Stomach (tissue), 9 donors: ENCODE data around the gene CDC42. TPM values are rescaled to one million over a fixed set of nuclear protein-coding genes. Genes with fewer than 3 reads are reported as not detected.
"Not testable (repeated sequence)": the region's sequence is repeated elsewhere in the genome, so short reads cannot be mapped to it uniquely, and the experiment has no call there.

Source experiments
- DNase-seq, 2 donors: peaks; one replicate each; pipeline versions ENCODE4 v3.0.0 to v3.0.0-alpha.2; 2013 to 2019
- H3K27ac ChIP-seq, 5 donors: fragments of 200-600 bp in 4 of 5; sonication (generic) in 4 of 5; one replicate each; pipeline ENCODE4 v1.5.1; 2013 to 2019; ENCODE audit warnings: mild to moderate bottlenecking in 1 of 5, moderate library complexity in 1 of 5
- H3K27me3 ChIP-seq, 3 donors: fragments of 200-600 bp; sonication (generic); one replicate each; pipeline ENCODE4 v1.5.1; 2017 to 2019; ENCODE audit warnings: mixed run types in 1 of 3
- H3K36me3 ChIP-seq, 4 donors: fragments of 200-600 bp; sonication (generic); 1 replicate in 3 of 4; 2 replicates in 1 of 4; pipeline ENCODE4 v1.5.1; 2016 to 2019
- H3K4me1 ChIP-seq, 4 donors: fragments of 200-600 bp; sonication (generic); one replicate each; pipeline ENCODE4 v1.5.1; 2016 to 2019
- H3K4me3 ChIP-seq, 4 donors: fragments of 200-600 bp; sonication (generic) in 3 of 4; one replicate each; pipeline ENCODE4 v1.5.1; 2016 to 2019; ENCODE audit warnings: mild to moderate bottlenecking in 1 of 4
- H3K9me3 ChIP-seq, 4 donors: fragments of 200-600 bp; sonication (generic); one replicate each; pipeline ENCODE4 v1.5.1; 2016 to 2019
- CTCF ChIP-seq, 7 experiments: fragments of 450-650 bp in 4 of 7; fragments of 200-600 bp in 3 of 7; sonication (generic) in 3 of 7; IDR thresholded peaks; one replicate each; pipeline ENCODE4 v1.5.1; 2016 to 2019; ENCODE audit warnings: antibody characterized with exemption in 7 of 7, control low read depth in 2 of 7, mild to moderate bottlenecking in 1 of 7
- EP300 ChIP-seq: sonication (generic); formaldehyde crosslinking; IDR thresholded peaks from one replicate; pipeline ENCODE4 v1.6.1; 2017; ENCODE audit warnings: antibody characterized with exemption
- POLR2A ChIP-seq, 4 donors: fragments of 450-650 bp; IDR thresholded peaks; one replicate each; pipeline ENCODE4 v1.6.1; 2016; ENCODE audit warnings: antibody characterized with exemption in 4 of 4, control low read depth in 2 of 4, mild to moderate bottlenecking in 1 of 4, moderate library complexity in 1 of 4
- POLR2AphosphoS5 ChIP-seq, 3 donors: sonication (generic); formaldehyde crosslinking; IDR thresholded peaks; one replicate each; pipeline ENCODE4 v1.6.1; 2016; ENCODE audit warnings: antibody characterized with exemption in 3 of 3
- WGBS, 5 donors: extraction: QIAGEN DNeasy Blood & Tissue Kit in 3 of 5; methylation state at CpG; one replicate each; pipeline versions ENCODE4 v1.1.5 to v1.1.7; 2013 to 2018; 5-methylcytosine and 5-hydroxymethylcytosine counted together
- intact Hi-C: fragments of 100-400 bp; cut with DNase I; formaldehyde crosslinking; loops from one replicate; pipeline ENCODE4 v1.15.1; 2023; ENCODE audit warnings: low total_unique reads
- polyA plus RNA-seq, 3 donors: library from polyadenylated mRNA; stranded (reverse); fragments of 200-250 nt; gene quantifications; one replicate each; pipeline ENCODE4 v1.2.3, GENCODE V29; 2013
- total RNA-seq, 5 donors: library from RNA; depleted of rRNA; stranded (reverse); fragments of >200 nt; gene quantifications; one replicate each; pipeline versions ENCODE4 v1.1.0 to v1.2.3, GENCODE V29; 2014 to 2016
- donor health status: healthy with polysubstance abuse.
- donor health status: Bipolar disorder and iron deficiency.
- donor health status: healthy.

The CDC42 gene
- total and polyA plus RNA-seq, 8 donors, result 72.4 to 425 (median 122) TPM

GRCh38 chr1:22080191-22080590, 27.7 kb downstream of the CDC42 start:
- 72 to 90% (median 82%) methylated on average over 2 of the region's 2 CpGs for WGBS, 5 donors
- TF ChIP-seq POLR2A (IDR thresholded peaks at IDR 0.05), result no peak
- TF ChIP-seq POLR2AphosphoS5 (IDR thresholded peaks at IDR 0.05), result no peak

GRCh38 chr1:22088331-22088730, 35.8 kb downstream of the CDC42 start:
- Histone ChIP-seq H3K4me3 (no peak overlapping the region), H3K9me3 (no peaks in the 10 kb centered on the region), H3K4me1 (peaks cover 35 to 85% (median 60%) of the 10 kb centered on the region in 4 donors), H3K27me3 (no peaks in the 10 kb centered on the region), H3K36me3 (peaks cover 22 to 81% (median 54%) of the 10 kb centered on the region in 4 donors), H3K27ac (peak overlapping the region in 1 of 5 donors; percentile 56)
- no peak for TF ChIP-seq EP300
- no peak for TF ChIP-seq POLR2A (IDR thresholded peaks at IDR 0.05)
- no peak for TF ChIP-seq CTCF (IDR thresholded peaks at IDR 0.05)
- no peak for TF ChIP-seq POLR2AphosphoS5 (IDR thresholded peaks at IDR 0.05)
- DNase-seq, result no peak
- 19 to 35% (median 23%) methylated on average over 2 of the region's 2 CpGs for WGBS, 5 donors
- intact Hi-C loops, result no loop called here

More at GRCh38 chr1:22080191-22080590, 27.7 kb downstream of the CDC42 start:
- Histone ChIP-seq H3K27me3 (no peaks in the 10 kb centered on the region), H3K4me1 (peaks cover 24 to 89% (median 59%) of the 10 kb centered on the region in 4 donors), H3K36me3 (peaks cover 6 to 67% (median 56%) of the 10 kb centered on the region in 4 donors), H3K9me3 (no peaks in the 10 kb centered on the region), H3K4me3 (no peak overlapping the region), H3K27ac (no peak overlapping the region)
- DNase-seq, result no peak
- intact Hi-C loops, result no loop called here

GRCh38 chr1:22089134-22089571, 36.6 kb downstream of the CDC42 start:
- WGBS, 5 donors, result 31 to 47% (median 36%) methylated on average over 3 of the region's 3 CpGs
- peaks cover 21 to 83% (median 56%) of the 10 kb centered on the region in 4 donors for H3K36me3 ChIP-seq
- H3K27me3 ChIP-seq, result no peaks in the 10 kb centered on the region
- peak overlapping the region in 1 of 4 donors; percentile 22 for H3K4me3 ChIP-seq
- no peak for DNase-seq
- TF ChIP-seq EP300, result no peak
- TF ChIP-seq CTCF (IDR thresholded peaks at IDR 0.05), result no peak
- no peak for TF ChIP-seq POLR2A (IDR thresholded peaks at IDR 0.05)
- no peak for TF ChIP-seq POLR2AphosphoS5 (IDR thresholded peaks at IDR 0.05)
- no peaks in the 10 kb centered on the region for H3K9me3 ChIP-seq
- H3K4me1 ChIP-seq, result peaks cover 35 to 77% (median 56%) of the 10 kb centered on the region in 4 donors
- H3K27ac ChIP-seq, result peak overlapping the region in 3 of 5 donors; percentile 19 to 56 (median 19)
- intact Hi-C loops, result no loop called here

GRCh38 chr1:22089787-22090186, 37.3 kb downstream of the CDC42 start:
- peaks cover 21 to 86% (median 60%) of the 10 kb centered on the region in 4 donors for H3K36me3 ChIP-seq
- peaks cover 35 to 73% (median 56%) of the 10 kb centered on the region in 4 donors for H3K4me1 ChIP-seq
- TF ChIP-seq POLR2AphosphoS5 (IDR thresholded peaks at IDR 0.05) (no peak), POLR2A (IDR thresholded peaks at IDR 0.05) (no peak), CTCF (IDR thresholded peaks at IDR 0.05) (no peak), EP300 (no peak)
- WGBS, 5 donors, result 13 to 22% (median 17%) methylated on average over 6 of the region's 6 CpGs
- H3K27me3 ChIP-seq, result no peaks in the 10 kb centered on the region
- H3K4me3 ChIP-seq, result peak overlapping the region in 1 of 4 donors; percentile 22
- no peak for DNase-seq
- H3K27ac ChIP-seq, result peak overlapping the region in 3 of 5 donors; percentile 19 to 56 (median 35)
- intact Hi-C loops, result no loop called here
- H3K9me3 ChIP-seq, result no peaks in the 10 kb centered on the region

GRCh38 chr1:22090867-22091266, 38.4 kb downstream of the CDC42 start:
- Histone ChIP-seq H3K9me3 (no peaks in the 10 kb centered on the region), H3K36me3 (peaks cover 19 to 88% (median 67%) of the 10 kb centered on the region in 4 donors), H3K4me3 (no peak overlapping the region), H3K27me3 (no peaks in the 10 kb centered on the region), H3K27ac (no peak overlapping the region), H3K4me1 (peaks cover 35 to 73% (median 56%) of the 10 kb centered on the region in 4 donors)
- TF ChIP-seq CTCF (IDR thresholded peaks at IDR 0.05), result no peak
- no peak for TF ChIP-seq POLR2AphosphoS5 (IDR thresholded peaks at IDR 0.05)
- TF ChIP-seq POLR2A (IDR thresholded peaks at IDR 0.05), result no peak
- no peak for TF ChIP-seq EP300
- no peak for DNase-seq
- intact Hi-C loops, result no loop called here
- 67 to 83% (median 78%) methylated on average over 3 of the region's 3 CpGs for WGBS, 5 donors

- DNase-seq, result peak in 1 of 2 donors; percentile 32
- H3K9me3 ChIP-seq, H3K27me3 ChIP-seq, H3K4me3 ChIP-seq, H3K27ac ChIP-seq, intact Hi-C loops: not testable (repeated sequence)
- Histone ChIP-seq H3K36me3 (peaks cover 12 to 88% (median 68%) of the 10 kb centered on the region in 4 donors), H3K4me1 (peaks cover 35 to 66% (median 58%) of the 10 kb centered on the region in 4 donors)
- 50 to 67% (median 54%) methylated on average over 3 of the region's 3 CpGs for WGBS, 5 donors
These were observed 39.7 kb downstream of the CDC42 start for GRCh38 chr1:22092026-22092768.
